ENCODE measurements around the gene PDE7B. TPM values are rescaled to one million over a fixed set of nuclear protein-coding genes. Genes with fewer than 3 reads are reported as not detected.

Gene PDE7B
- total RNA-seq, 1 experiment from 2014 or later = not detected

DNA sequence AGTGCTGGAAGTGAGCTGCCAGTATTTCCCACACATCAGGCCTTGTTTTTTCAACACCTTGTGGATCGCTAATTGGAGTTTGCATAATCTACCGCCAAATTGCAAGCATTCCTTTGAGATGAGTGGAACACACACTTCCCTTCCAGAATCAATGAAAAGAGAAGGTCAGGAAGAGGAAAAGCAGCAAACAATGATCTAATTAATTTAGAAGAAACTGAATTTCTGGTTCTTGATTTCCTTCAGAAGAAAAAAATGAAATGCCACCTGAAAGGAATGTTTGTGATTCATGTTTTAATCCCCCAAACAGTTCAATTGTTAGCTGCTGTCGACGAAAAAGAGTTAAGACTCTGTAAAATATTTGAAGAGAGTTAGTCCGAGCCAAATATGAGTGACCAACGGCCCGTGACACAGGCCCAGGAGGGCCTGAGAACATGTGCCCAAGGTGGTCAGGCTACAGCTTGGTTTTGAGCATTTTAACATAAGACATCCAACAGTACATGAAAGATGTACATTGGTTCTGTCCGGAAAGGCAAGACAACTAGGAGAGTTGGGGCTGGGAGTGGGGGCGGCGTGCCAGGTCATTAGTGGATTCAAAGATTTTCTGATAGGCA, 216.3 kb downstream of the PDE7B start:
- CTCF ChIA-PET = no interaction called here
- no peaks in the 10 kb centered on the region for H3K4me1 ChIP-seq (ENCODE audit: insufficient read depth, low read length, poor library complexity, severe bottlenecking)
- TF ChIP-seq, protein P1, sequence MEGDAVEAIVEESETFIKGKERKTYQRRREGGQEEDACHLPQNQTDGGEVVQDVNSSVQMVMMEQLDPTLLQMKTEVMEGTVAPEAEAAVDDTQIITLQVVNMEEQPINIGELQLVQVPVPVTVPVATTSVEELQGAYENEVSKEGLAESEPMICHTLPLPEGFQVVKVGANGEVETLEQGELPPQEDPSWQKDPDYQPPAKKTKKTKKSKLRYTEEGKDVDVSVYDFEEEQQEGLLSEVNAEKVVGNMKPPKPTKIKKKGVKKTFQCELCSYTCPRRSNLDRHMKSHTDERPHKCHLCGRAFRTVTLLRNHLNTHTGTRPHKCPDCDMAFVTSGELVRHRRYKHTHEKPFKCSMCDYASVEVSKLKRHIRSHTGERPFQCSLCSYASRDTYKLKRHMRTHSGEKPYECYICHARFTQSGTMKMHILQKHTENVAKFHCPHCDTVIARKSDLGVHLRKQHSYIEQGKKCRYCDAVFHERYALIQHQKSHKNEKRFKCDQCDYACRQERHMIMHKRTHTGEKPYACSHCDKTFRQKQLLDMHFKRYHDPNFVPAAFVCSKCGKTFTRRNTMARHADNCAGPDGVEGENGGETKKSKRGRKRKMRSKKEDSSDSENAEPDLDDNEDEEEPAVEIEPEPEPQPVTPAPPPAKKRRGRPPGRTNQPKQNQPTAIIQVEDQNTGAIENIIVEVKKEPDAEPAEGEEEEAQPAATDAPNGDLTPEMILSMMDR (conservative IDR thresholded peaks at IDR 0.05; ENCODE audit: low read depth, low read length) = no peak
- TF ChIP-seq EZH2 (IDR thresholded peaks at IDR 0.05; ENCODE audit: borderline replicate concordance, low read depth, low read length, poor library complexity, severe bottlenecking) = no peak
- H3K36me3 ChIP-seq (ENCODE audit: insufficient read depth, low read length, poor library complexity, severe bottlenecking) = no peaks in the 10 kb centered on the region
- no peak overlapping the region for H3K27ac ChIP-seq (ENCODE audit: low read depth, low read length, poor library complexity, severe bottlenecking)
- DNase-seq (ENCODE audit: low spot score) = peak; percentile 59
- no peaks in the 10 kb centered on the region for H3K9me3 ChIP-seq (ENCODE audit: low read depth, low read length, poor library complexity, severe bottlenecking)
- H3K27me3 ChIP-seq (replicated peaks; ENCODE audit: insufficient read depth, low read depth, low read length, poor library complexity) = no peaks in the 10 kb centered on the region
- intact Hi-C loops (cut with micrococcal nuclease; ENCODE audit: unreplicated experiment) = no loop called here
- no peak overlapping the region for H3K4me3 ChIP-seq (ENCODE audit: low read depth, low read length, poor library complexity, severe bottlenecking)
- POLR2A ChIA-PET (ENCODE audit: low non-redundant PET) = no interaction called here
- BruUV-seq (replicated peaks) = no TSS peak

DNA sequence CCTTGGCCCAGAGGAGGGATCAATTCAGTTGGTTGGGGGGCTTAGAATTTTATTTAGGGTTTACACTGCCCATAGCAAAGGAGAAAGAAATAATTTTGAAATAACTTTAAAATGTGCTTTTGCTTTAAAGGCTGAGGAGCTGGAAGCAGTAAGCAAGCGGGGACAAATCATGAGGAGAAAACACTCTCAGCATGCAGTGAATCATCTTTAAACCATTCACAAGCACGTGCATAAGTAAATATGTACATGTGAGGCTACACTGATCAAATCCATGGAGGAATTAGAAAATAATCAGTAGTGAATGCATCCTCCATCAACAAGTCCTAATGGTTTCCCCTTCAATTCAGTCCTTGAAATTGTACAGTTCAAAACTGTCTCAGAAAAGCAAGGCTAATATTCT, 217.6 kb downstream of the PDE7B start:
- Histone ChIP-seq H3K27ac (ENCODE audit: low read depth, low read length, poor library complexity, severe bottlenecking) (no peak overlapping the region), H3K4me3 (ENCODE audit: low read depth, low read length, poor library complexity, severe bottlenecking) (no peak overlapping the region), H3K27me3 (replicated peaks; ENCODE audit: insufficient read depth, low read depth, low read length, poor library complexity) (no peaks in the 10 kb centered on the region), H3K4me1 (ENCODE audit: insufficient read depth, low read length, poor library complexity, severe bottlenecking) (no peaks in the 10 kb centered on the region), H3K36me3 (ENCODE audit: insufficient read depth, low read length, poor library complexity, severe bottlenecking) (no peaks in the 10 kb centered on the region), H3K9me3 (ENCODE audit: low read depth, low read length, poor library complexity, severe bottlenecking) (no peaks in the 10 kb centered on the region)
- ChIA-PET CTCF (no interaction called here), POLR2A (ENCODE audit: low non-redundant PET) (no interaction called here)
- TF ChIP-seq EZH2 (IDR thresholded peaks at IDR 0.05; ENCODE audit: borderline replicate concordance, low read depth, low read length, poor library complexity, severe bottlenecking) = no peak
- TF ChIP-seq, protein P1 (conservative IDR thresholded peaks at IDR 0.05; ENCODE audit: low read depth, low read length) = no peak
- no peak for DNase-seq (ENCODE audit: low spot score)
- intact Hi-C loops (cut with micrococcal nuclease; ENCODE audit: unreplicated experiment) = no loop called here
- no TSS peak for BruUV-seq (replicated peaks)

DNA sequence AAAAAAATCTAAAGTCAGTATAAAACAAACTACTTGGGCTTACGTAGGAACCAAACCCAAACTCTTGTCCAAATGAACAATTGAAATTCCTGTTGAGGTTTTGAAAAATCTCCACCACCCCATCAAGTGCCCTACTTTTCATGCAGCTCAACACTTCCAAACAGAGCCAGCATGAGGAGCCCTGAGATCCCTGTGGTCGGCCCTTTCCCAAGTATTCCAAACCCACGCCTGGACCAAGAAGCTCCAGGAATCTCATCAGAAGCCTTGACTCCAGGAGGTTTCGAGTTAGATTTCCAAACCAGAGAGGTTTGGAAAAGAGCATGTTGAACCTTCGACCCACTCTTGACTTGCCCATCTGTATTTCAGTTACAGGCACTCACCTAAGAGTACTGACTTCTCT, 219.3 kb downstream of the PDE7B start:
- POLR2A ChIA-PET (ENCODE audit: low non-redundant PET) = no interaction called here
- H3K4me3 ChIP-seq (ENCODE audit: low read depth, low read length, poor library complexity, severe bottlenecking) = no peak overlapping the region
- BruUV-seq (replicated peaks) = no TSS peak
- H3K9me3 ChIP-seq (ENCODE audit: low read depth, low read length, poor library complexity, severe bottlenecking) = no peaks in the 10 kb centered on the region
- H3K36me3 ChIP-seq (ENCODE audit: insufficient read depth, low read length, poor library complexity, severe bottlenecking) = no peaks in the 10 kb centered on the region
- no peaks in the 10 kb centered on the region for H3K4me1 ChIP-seq (ENCODE audit: insufficient read depth, low read length, poor library complexity, severe bottlenecking)
- no peaks in the 10 kb centered on the region for H3K27me3 ChIP-seq (replicated peaks; ENCODE audit: insufficient read depth, low read depth, low read length, poor library complexity)
- intact Hi-C loops (cut with micrococcal nuclease; ENCODE audit: unreplicated experiment) = no loop called here
- TF ChIP-seq, protein P1 (conservative IDR thresholded peaks at IDR 0.05; ENCODE audit: low read depth, low read length) = no peak
- TF ChIP-seq EZH2 (IDR thresholded peaks at IDR 0.05; ENCODE audit: borderline replicate concordance, low read depth, low read length, poor library complexity, severe bottlenecking) = no peak
- no peak overlapping the region for H3K27ac ChIP-seq (ENCODE audit: low read depth, low read length, poor library complexity, severe bottlenecking)
- CTCF ChIA-PET = no interaction called here
- DNase-seq (ENCODE audit: low spot score) = no peak

Data from A673 (cell line).